ENCODE results near the gene NEDD9.

- TF ChIP-seq CTCF (IDR thresholded peaks at IDR 0.05; ENCODE audit: low read length) = no peak
- no peak for TF ChIP-seq EZH2 (IDR thresholded peaks at IDR 0.05; ENCODE audit: borderline replicate concordance, low read length)
These were observed 33.5 kb downstream of the NEDD9 start for GRCh38 chr6:11198663-11199603.

Data from OCI-LY1 (cell line).